Measurements from ENCODE around the gene ZNF800. TPM values are rescaled to one million over a fixed set of nuclear protein-coding genes. Genes with fewer than 3 reads are reported as not detected.
A peak's percentile ranks its signal among the peaks of the same experiment; 100 is the strongest.

Gene ZNF800
- total RNA-seq, 1 donor from 2014 or later: 31.9 TPM

GRCh38 chr7:127391591-127392181, 822 bp downstream of the ZNF800 start:
- Histone ChIP-seq H3K27me3 (no peaks in the 10 kb centered on the region), H3K4me1 (peaks cover 56% of the 10 kb centered on the region), H3K4me3 (peak overlapping the region; percentile 81 to 100), H3K27ac (peak overlapping the region; percentile 95), H3K36me3 (no peaks in the 10 kb centered on the region), H3K9me3 (no peaks in the 10 kb centered on the region)
- intact Hi-C loops (cut with DNase I): no loop called here
- TF ChIP-seq POLR2A (IDR thresholded peaks at IDR 0.05) (no peak), POLR2AphosphoS5 (IDR thresholded peaks at IDR 0.05; ENCODE audit: insufficient read depth in 1 of 2, low read depth in 1 of 2) (no peak), CTCF (IDR thresholded peaks at IDR 0.05) (no peak)
- no peak for DNase-seq (ENCODE audit: extremely low spot score in 2 of 2)

DNA sequence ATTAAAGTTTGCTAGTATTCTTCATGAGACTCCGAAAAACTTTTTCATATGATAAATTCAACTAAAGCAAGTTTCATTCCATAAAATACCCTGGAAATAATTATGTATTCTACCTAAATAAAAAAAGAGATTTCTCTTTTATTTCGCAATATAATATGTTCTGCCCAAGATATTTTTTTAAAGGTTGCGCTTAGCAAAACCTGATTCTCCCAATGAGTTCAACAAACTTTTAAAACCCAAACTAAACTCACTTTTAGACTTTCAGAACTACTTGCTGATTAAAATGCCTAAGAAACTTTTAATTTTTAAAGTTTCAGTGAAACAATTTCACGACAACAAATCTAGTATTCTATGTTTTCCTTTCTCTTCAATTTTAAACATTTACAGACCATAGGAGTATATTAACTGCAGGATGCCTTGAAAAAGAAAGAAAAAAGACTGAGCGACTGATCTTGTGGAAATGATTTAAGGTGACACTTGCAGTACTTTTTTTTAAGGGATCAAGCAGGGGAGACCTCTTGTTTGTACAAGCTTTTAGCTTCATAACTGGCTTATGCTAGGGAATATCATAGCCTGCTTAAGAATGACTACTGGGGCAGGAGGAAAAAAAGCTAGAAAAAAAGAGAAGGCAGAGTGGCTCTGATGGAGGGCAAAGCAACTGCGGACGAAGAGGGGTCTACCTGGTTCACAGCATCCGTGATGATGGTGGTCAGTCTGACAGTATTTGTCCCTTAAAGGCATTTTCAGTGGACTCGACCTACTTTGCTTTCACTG, 1.5 kb downstream of the ZNF800 start:
- peak overlapping the region; percentile 95 for H3K27ac ChIP-seq
- DNase-seq (ENCODE audit: extremely low spot score in 2 of 2): no peak
- H3K36me3 ChIP-seq: no peaks in the 10 kb centered on the region
- no peak for TF ChIP-seq POLR2A (IDR thresholded peaks at IDR 0.05)
- TF ChIP-seq POLR2AphosphoS5 (IDR thresholded peaks at IDR 0.05; ENCODE audit: insufficient read depth in 1 of 2, low read depth in 1 of 2): no peak
- TF ChIP-seq CTCF (IDR thresholded peaks at IDR 0.05): no peak
- intact Hi-C loops (cut with DNase I): no loop called here
- no peaks in the 10 kb centered on the region for H3K9me3 ChIP-seq
- H3K4me1 ChIP-seq: peaks cover 63% of the 10 kb centered on the region
- H3K4me3 ChIP-seq: peak overlapping the region; percentile 81 to 100
- H3K27me3 ChIP-seq: no peaks in the 10 kb centered on the region

GRCh38 chr7:127390186-127390816, 2.2 kb downstream of the ZNF800 start:
- DNase-seq (ENCODE audit: extremely low spot score in 2 of 2): no peak
- H3K9me3 ChIP-seq: no peaks in the 10 kb centered on the region
- peak overlapping the region in 1 of 2 donors; percentile 100 for H3K4me3 ChIP-seq
- intact Hi-C loops (cut with DNase I): no loop called here
- no peaks in the 10 kb centered on the region for H3K36me3 ChIP-seq
- peaks cover 66% of the 10 kb centered on the region for H3K4me1 ChIP-seq
- H3K27me3 ChIP-seq: no peaks in the 10 kb centered on the region
- no peak overlapping the region for H3K27ac ChIP-seq
- no peak for TF ChIP-seq POLR2AphosphoS5 (IDR thresholded peaks at IDR 0.05; ENCODE audit: insufficient read depth in 1 of 2, low read depth in 1 of 2)
- no peak for TF ChIP-seq POLR2A (IDR thresholded peaks at IDR 0.05)
- no peak for TF ChIP-seq CTCF (IDR thresholded peaks at IDR 0.05)

DNA sequence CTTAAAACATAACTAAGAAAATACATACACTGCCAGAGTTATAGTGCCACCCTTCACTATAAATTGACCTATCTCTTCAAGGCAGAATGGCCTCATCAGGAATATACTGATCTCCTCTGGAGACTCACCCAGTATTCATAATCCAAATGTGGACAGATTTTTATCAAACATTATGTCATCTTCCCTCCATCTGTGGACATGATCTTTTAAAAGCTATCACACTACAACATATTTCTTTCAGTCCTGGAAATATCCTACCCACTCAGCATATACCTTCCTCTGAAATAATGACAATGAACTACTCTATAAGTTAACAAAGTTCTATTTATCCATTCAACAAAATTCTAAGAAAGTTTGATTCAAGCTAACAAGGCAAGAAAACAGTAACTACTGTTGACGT, 3.2 kb downstream of the ZNF800 start:
- H3K4me3 ChIP-seq: no peak overlapping the region
- no peaks in the 10 kb centered on the region for H3K27me3 ChIP-seq
- H3K36me3 ChIP-seq: no peaks in the 10 kb centered on the region
- TF ChIP-seq POLR2A (IDR thresholded peaks at IDR 0.05) (no peak), CTCF (IDR thresholded peaks at IDR 0.05) (no peak), POLR2AphosphoS5 (IDR thresholded peaks at IDR 0.05; ENCODE audit: insufficient read depth in 1 of 2, low read depth in 1 of 2) (no peak)
- H3K9me3 ChIP-seq: no peaks in the 10 kb centered on the region
- no peak overlapping the region for H3K27ac ChIP-seq
- peaks cover 66% of the 10 kb centered on the region for H3K4me1 ChIP-seq
- DNase-seq (ENCODE audit: extremely low spot score in 2 of 2): no peak
- intact Hi-C loops (cut with DNase I): no loop called here

Measured in vagina (tissue), 2 donors.